Gastrocnemius medialis (tissue), 4 donors: Measurements from ENCODE around the gene ALOX15.

Experiments
- CTCF ChIP-seq, 5 experiments: fragments of 450-650 bp in 3 of 5; fragments of 200-600 bp in 2 of 5; sonication (generic) in 2 of 5; IDR thresholded peaks in 4 of 5; conservative IDR thresholded peaks in 1 of 5; 1 replicate in 4 of 5; 2 replicates in 1 of 5; pipeline ENCODE4 v1.5.1; 2016 to 2019; ENCODE audit warnings: antibody characterized with exemption in 5 of 5, mild to moderate bottlenecking in 3 of 5, moderate library complexity in 3 of 5
- POLR2A ChIP-seq, 2 donors: fragments of 450-650 bp; IDR thresholded peaks; one replicate each; pipeline ENCODE4 v1.6.1; 2017; ENCODE audit warnings: antibody characterized with exemption in 2 of 2, mild to moderate bottlenecking in 2 of 2, moderate library complexity in 2 of 2

GRCh38 chr17:4587195-4587594 is 54.3 kb downstream of the ALOX15 start:
- no peak for TF ChIP-seq CTCF (IDR thresholded peaks at IDR 0.05 in 4 of 5, conservative IDR thresholded peaks at IDR 0.05 in 1 of 5)
- TF ChIP-seq POLR2A (IDR thresholded peaks at IDR 0.05): peak; percentile 52 to 78
